HG03039 (cell line): ENCODE results near the gene ATP1A4.

Experiments used
- ATAC-seq: cut with Tn5 transposase; IDR thresholded peaks from one replicate; pipeline ENCODE4 v1.9.1; 2021; ENCODE audit warnings: mild to moderate bottlenecking, moderate library complexity; ENCODE audit not compliant: unreplicated experiment

The ATP1A4 gene

DNA sequence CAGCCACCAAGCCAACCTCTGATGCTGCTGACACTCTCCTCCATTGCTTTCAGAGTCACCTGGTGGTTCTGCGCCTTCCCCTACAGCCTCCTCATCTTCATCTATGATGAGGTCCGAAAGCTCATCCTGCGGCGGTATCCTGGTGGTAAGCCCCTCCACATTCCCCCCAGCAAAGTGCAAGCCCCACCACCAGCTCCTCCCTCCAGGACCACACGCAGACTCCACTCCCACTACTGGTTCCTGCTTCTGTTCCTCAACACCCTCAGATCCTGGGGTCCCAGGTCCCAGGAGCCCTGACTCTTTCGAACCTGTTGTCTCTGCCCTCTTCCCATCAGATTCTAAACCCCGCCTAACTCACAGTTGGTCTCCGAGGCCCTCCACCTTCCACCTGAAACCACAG is 11.6 kb upstream of the ATP1A4 start:
- ATAC-seq: no peak

DNA sequence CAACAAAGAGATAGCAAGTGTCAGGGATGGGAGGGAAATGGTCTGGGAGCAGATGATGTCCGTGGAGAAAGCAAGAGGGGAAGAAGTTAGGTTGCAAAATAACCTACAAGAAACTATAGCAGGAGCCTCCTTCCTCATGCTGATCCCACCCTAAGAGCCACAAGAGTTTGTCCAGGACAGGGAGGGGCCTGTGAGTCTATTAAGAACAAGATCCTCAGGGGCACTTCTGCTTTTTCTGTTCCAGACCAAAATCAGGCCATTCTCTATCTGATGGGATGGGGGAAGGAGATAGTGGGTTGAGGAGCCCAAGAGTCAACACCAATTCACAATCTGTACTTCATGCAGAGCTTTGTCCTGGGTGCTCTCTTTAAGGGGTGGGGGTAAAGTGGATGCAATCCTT is 7.7 kb upstream of the ATP1A4 start:
- ATAC-seq: no peak

DNA sequence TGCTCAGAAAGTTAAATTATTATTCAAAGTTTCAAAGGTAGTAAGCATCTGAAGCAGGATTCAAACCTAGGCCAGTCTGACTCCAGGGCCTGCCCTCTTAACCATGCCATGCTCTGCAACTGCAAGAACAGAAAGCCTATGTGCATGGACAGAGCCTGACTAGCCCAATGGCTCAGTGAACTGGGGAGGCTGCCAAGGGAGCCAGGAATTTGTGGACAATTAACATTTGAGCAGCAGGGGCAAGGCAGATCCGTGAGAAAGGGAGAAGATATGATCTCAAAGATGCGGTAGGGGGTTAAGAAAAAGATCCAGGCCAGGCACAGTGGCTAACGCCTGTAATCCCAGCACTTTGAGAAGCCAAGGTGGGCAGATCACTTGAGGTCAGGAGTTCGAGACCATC is 6.5 kb upstream of the ATP1A4 start:
- no peak for ATAC-seq

DNA sequence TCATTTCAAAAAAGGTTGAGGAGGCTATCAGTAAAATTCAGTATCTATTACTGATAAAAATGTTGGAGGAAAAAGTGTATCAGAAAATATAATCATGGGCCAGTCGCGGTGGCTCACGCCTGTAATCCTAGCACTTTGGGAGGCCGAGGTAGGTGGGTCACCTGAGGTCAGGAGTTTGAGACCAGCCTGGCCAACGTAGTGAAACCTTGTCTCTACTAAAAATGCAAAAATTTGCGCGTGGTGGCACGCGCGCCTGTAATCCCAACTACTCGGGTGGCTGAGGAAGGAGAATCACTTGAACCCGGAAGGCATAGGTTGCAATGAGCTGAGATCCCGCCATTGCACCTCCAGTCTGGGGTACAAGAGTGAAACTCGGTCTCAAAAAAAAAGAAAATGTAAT is 5.3 kb upstream of the ATP1A4 start:
- ATAC-seq: no peak

DNA sequence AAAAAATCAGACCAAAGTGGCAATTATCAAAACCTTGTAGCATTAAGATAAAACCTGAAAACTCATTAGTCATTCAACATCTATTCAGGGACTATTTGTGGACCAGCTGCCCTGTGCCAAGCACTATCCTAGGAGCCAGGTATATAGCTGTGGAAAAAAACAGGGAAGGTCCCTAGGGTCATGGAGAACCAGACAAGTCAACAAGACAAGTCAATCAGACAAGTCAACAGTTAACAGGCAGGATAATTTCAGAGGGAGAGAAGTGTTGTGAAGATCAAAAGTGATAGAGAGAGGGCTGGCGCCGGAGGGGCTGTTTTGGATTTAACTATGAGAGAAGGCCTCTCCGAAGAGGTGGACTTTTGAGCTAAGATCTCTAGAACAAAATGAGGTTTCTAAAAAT is 3.3 kb upstream of the ATP1A4 start:
- ATAC-seq: no peak

DNA sequence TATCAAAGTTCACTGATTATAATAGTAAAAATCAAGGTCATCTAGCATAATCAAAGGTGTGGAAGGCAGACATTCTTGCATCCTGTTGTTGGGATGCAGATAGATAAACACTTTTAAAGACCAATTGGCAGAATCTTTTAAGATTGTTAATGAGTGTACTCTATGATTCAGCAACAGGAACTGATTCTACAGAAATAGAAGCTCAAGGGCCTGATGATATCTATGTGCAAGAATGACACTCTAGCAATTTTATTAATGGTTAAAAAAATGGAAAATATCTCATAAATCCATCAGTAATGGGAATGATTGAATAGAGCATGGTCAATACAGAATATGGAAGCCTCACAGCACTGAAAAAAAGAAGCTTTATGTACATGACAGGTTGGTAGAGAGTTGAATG is 2.2 kb upstream of the ATP1A4 start:
- no peak for ATAC-seq

DNA sequence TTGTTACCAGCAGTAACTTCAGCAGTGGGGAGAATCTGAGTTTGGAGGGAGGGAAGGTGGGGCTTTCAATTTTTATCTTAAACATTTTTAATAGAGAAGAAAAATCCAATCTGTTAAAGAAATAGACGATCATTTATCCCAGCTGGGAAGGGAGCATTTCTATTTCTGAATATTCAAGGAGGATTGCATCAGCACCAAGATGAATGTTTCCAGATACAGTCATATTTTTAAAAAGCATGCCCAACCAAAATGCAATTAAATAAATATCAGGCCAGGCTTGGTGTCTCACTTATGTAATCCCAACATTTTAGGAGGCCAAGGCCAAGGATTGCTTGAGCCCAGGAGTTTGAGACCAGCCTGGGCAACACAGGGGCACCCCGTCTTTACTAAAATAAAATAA is 1.7 kb upstream of the ATP1A4 start:
- no peak for ATAC-seq

DNA sequence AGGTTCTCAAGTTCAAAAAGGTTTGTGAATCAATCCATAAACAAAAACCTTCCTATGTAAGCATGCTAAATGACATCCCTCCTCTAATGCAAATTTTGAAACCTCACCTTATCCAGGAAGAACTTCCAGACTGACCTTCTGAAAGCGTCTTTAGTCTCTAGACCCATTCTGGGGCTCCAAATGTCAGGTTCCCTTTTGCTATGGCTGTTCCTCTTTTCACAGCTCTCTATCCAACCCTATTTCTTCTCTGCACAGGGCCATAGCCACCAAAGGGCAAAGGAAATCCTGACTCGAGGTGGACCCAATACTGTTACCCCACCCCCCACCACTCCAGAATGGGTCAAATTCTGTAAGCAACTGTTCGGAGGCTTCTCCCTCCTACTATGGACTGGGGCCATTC is 3.4 kb downstream of the ATP1A4 start:
- ATAC-seq: no peak

DNA sequence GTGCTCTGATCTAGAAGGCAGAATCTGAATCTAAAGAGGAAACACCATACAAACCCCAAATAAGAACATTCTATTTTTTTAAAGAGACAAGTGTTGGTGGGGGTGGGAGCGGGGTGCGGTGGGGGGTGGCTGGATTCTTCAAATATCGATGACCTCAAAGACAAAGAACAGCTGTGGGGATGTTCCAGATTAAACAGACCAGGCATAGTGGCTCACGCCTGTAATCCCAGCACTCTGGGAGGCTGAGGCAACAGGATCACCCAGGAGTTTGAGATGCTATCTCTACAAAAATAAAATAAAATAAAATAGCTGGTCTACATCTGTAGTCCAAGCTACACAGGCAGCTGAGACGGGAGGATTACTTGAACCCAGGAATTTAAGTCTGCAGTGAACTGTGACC is 5.0 kb downstream of the ATP1A4 start:
- ATAC-seq: no peak

DNA sequence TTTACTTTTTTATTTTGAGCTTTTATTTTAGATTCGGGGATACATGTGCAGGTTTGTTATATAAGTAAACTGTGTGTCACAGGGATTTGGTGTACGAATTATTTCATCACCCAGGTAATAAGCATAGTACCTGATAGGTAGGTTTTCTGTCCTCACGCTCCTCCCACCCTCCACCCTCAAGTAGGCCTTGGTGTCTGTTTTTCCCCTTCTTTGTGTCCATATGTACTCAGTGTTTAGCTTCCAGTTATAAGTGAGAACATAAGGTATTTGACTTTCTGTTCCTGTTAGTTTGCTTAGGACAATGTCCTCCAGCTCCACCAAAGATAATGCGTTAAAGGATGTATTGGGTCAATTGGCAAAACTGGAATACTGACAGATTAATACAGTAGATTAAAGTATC is 5.8 kb downstream of the ATP1A4 start:
- ATAC-seq: no peak

DNA sequence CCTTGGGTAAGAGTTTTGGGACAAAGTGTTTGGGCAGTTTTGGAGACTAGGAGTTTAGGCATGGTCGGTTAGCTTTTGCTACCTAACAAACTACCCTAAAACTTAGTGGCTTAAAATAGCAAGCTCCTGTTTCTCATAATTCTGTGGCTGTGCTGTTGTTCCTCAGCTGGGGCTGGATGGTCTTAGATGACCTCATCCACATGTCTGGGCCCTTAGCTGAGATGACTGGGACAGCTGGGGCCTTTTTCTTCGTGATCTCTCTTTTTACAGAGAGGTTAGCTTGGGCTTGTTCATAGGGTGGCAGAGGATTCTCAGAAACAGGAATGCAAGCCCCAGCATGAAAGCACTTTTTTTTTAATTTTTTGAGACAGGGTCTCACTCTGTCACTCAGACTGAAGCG is 6.6 kb downstream of the ATP1A4 start:
- ATAC-seq: no peak

DNA sequence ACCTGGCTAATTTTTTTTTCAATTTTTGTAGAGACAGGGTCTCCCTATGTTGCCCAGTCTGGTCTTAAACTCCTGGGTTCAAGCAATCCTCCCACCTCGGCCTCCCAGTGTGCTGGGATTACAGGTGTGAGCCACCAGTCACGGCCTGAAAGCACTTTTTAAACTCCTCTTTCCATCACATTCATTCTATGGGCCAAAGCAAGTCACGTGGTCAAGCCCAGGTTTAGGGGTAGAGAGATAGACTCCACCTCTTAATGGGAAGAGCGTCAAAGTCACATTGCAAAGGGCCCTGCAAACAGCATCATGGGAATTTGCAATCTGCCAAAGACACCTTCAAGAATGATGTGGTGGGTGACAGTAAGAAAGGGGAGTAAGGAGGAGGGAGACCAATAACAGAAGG is 7.1 kb downstream of the ATP1A4 start:
- no peak for ATAC-seq

DNA sequence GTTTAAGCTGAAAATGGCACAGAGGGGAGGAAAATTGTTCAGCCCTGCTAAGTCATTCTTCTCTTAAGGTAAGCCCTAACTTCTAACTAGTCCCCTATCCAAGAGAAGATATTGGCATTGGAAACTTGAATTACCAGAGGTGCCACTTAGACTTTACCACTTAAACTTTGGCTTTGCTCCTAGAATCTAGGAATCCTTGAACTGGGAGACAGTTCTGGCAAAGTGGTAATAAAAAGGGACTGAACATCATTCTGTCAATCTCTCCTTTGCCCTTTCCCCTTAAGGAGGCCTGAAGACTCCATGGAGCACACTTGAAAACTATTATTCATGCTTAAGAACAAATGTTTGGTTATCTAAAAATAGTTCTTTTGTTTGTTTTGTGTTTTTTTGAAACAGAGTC is 8.4 kb downstream of the ATP1A4 start:
- ATAC-seq: no peak

DNA sequence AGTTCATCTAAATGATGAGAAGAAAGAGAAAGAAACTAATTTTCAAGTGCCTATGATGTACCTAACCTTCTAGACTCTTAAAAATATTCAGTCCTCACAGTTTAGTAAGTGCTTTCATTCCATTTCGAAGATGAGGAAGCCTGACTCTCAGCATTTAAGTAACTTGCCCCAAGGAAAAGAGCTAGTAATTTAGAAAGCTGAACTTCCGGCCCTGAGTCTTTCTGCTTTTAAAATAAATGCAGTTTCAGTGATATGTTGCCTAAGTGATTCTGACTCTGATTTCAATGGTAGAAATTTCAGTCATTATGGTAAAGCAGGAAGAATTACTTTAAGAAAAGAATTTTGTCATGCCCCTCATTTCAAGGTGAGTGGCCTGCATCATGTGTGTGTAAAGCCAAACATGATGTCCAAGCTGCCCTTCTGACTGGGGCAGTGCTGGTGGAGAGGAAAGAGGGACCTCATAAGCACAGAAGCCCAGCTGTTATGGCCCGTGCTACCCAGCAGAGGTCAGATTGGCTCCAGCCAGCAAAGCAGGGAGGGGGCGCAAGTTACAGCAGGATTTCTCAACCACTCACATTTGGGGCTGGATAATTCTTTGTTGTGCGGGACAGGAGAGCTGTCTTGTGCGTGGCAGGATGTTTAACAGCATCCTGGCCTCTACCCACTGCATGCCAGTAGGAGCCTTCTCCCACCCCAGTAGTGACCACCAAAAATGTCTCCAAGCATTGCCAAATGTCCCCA is 10.7 kb downstream of the ATP1A4 start:
- ATAC-seq: no peak

DNA sequence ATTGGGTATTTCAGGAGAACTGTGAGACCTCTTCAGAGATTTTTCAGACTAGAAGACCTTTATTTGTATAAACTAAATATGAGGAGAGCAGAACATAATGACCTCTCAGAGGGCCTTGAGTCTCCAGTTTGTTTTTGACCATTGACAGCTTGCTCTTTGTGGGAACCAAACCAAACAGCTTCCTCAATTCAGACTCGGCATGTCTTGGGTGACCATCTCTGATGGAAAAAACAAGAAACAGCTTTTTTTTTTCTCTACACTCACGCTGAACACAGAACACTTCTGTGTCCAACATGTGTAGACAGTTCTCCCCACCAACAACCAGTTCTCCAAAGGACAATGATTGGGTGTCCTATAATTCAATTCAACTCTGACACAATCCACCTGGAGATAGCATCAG is 11.5 kb downstream of the ATP1A4 start:
- ATAC-seq: no peak

DNA sequence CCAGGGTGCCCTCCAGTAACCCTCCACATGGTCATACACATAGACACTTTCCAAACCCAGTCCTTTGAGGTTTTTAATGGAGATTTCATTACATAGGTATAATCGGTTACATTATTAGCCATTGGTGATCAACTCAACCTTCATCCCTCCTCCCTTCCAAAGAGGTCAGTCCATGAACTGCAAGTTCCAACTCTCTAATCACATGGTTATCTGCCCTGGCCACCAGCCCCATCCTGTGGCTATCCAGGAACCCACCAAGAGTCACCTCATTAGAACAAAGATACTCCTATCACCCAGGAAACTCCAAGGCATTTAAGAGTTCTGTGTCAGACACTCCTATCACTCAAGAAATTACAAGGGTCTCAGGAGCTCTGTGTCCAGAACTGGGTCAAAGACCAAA is 12.2 kb downstream of the ATP1A4 start:
- ATAC-seq: no peak

DNA sequence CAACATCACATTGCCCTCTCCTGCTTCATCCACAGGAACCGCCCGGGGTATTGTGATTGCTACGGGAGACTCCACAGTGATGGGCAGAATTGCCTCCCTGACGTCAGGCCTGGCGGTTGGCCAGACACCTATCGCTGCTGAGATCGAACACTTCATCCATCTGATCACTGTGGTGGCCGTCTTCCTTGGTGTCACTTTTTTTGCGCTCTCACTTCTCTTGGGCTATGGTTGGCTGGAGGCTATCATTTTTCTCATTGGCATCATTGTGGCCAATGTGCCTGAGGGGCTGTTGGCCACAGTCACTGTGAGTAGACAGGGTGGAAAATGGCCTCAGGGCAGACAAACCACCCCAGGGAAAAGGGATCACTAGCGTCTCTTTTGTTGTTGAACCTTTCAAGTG is 12.7 kb downstream of the ATP1A4 start:
- no peak for ATAC-seq

DNA sequence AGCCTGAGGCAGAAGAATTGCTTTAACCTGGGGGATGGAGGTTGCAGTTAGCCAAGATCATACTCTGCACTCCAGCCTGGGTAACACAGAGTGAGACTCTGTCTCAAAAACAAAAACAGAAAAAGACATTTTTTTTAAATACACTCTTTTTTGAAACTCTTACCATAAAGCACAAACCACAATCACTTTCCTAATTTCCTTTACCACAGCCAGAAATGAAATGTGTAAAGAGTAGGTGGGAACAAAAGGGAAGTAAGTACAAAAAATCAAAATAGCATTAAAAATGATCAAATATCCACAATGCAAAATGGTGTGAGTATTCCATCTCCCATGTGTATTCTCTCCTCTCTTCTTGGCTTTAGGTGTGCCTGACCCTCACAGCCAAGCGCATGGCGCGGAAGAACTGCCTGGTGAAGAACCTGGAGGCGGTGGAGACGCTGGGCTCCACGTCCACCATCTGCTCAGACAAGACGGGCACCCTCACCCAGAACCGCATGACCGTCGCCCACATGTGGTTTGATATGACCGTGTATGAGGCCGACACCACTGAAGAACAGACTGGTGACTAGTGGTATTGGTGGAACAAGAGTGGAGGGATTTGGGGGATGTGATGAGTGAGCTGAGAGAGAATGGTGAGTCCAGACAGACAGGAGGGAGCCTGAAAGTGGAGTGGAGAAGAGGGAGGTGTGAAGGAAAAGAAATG is 14.9 kb downstream of the ATP1A4 start:
- no peak for ATAC-seq

DNA sequence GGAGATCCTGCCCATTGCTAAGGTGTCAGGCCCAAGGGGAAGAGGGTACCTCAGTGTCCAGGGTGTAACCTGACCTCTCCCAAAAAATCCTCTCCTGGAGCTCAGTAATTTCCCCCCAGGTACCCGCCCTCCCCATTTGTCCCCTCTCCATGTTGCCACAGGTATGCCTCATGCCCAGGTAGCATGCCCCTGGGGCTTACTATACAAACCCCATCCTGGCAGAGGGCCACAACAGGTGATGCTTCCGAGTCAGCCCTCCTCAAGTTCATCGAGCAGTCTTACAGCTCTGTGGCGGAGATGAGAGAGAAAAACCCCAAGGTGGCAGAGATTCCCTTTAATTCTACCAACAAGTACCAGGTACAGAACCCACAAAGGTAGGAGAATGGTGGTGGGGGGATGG is 15.7 kb downstream of the ATP1A4 start:
- ATAC-seq: no peak

DNA sequence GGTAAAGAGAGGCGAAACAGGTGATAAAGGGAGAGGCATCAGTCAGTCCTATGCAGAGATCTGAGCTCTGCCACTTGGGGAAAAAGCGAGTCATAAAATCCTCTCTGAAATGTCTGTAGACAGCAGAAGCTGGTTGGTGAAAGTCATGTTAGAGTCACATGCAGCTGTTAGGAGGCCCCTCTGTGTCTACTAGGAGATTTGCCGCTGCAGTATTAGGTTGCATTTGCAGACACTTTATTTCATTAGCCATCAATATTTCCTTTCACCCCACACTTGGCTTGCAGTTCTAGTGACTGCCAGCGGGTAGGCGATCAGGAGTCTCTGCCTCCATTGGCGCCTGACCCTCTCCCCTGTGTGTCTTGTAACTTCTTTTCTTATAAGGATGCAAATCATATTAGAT is 16.2 kb downstream of the ATP1A4 start:
- no peak for ATAC-seq

DNA sequence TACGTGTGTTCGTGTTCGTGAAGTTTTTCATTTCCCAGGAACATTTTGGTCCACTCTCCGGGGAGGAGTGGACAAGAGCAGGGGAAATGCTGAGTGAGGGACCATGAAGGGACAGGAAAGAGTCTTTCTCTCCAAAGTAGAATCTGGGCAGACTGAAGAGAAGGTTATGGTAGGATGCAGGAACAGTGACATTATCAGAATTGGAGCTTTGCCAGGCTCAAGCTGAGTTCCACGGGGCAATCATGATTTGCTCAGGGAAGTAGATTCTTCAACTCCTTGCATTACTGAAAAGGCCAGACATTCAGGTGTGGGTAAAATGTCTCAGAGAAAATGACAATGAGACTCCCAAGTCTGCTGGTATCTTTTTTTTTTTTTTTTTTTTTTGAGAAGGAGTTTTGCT is 16.6 kb downstream of the ATP1A4 start:
- no peak for ATAC-seq

DNA sequence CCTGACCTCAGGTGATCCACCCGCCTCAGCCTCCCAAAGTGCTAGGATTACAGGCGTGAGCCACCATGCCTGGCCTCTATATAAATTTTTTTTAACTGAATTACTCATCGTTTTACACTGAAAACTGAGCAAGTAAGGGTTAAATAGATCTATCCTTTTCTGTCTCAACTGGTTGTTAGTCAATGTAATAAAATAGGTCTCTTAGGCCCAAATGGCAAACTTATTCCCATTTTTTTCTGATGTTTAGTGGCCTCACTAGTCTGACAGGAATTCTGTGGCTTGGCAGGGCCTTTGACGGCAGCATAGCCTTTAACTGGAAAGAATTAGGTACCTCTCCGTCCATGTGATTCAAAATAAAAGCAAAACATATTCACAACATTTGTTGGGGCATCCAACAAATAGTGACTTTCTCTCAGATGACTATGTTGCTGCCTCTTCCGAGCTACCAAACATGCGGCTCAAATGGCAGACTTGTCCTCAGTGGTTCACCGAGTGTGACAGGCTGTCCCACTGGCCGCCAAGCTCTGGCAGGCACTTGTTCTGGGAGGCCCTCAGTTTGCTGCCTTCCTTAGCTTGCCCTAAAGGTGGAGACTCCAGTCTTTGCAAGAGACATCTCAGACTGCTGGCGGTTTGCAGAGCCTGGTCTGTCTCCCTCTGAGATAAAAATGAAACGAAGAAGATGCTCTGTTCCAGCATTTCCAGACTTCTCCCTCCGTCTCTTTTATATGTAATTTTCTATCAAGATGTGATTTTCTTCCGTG is 17.4 kb downstream of the ATP1A4 start:
- ATAC-seq: no peak
